Hippocampal formation (tissue), 2 donors: Measurements from ENCODE around the gene SLC25A39.
"Not testable (repeated sequence)": the region's sequence is repeated elsewhere in the genome, so short reads cannot be mapped to it uniquely, and the experiment has no call there.

Experiments used
- DNase-seq, 2 donors: peaks; one replicate each; lab custom pipeline; 2025; lab: John Stamatoyannopoulos, UW

The SLC25A39 gene

DNA sequence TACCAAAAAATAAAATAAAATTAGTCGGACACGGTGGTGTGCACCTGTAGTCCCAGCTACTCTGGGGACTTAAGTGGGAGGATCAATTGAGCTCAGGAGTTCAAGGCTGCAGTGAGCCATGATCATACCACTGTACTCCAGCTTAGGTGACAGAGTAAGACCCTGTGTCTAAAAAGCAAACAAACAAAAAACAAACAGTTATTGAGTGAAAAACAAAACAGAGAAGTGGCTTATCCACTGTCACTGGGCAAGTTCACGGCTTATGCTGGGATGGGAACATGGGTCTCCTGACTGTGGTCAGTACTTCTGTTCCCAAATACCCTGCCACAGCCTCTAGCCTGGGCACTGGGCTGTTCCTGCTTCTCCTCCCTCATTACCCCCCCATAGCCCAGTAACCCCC is 10.9 kb upstream of the SLC25A39 start:
- DNase-seq, result no peak

DNA sequence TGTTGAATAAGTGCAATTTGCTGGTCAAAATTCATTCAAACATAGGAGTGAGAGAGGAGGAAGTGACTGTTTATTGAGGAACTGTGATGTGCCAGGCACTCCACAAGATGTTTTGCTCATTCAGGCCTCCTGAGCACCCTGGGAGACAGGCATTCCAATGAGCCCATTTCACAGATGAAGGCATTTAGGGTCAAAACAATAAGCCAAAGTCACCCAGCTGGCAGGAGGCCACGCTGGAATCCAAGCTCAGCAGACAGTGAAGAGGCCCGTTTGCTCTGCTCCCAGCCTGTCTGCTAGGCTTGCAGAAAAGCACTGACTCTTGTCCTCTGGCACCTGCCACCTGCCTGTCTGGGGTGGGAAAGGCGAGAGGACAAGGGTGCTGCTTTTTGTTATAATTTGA is 10.1 kb upstream of the SLC25A39 start:
- DNase-seq, result no peak

DNA sequence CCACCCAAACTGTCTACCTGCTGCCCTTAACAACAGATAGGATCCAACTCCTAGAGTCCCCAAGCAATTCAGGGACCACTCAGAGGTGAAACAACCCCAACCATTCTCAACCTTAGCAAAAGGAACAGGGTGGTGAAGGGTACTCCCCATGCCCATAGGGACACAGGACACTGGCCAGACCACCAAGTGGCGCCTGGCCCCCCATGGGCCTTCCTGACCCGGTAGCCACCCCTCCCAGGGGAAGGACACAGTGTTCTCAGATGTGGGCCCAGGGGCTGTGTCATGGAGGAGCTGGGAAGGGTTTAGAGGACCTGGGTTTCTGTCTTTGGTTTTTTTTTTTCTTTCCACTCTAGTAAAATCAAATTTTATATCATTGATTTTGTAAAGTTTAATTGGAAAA is 9.7 kb upstream of the SLC25A39 start:
- DNase-seq, result no peak

DNA sequence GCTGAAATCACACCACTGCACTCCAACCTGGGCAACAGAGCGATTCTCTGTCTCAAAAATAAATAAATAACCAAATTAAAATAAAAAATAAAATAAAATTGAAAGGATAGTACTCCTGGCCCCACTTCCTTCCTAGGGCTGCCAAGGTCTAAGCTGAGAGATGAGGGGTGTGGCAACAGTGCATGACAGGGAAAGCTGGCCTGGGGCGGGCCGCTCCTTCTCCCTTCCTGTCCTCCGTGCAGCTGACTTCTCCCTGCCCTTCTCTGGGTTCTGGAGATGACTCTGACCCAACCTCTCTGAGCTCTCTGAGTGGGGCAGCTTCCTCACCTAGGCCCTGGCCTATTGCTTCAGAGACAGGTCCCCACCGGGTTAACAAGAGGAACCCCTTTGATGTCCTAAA is 8.7 kb upstream of the SLC25A39 start:
- no peak for DNase-seq

DNA sequence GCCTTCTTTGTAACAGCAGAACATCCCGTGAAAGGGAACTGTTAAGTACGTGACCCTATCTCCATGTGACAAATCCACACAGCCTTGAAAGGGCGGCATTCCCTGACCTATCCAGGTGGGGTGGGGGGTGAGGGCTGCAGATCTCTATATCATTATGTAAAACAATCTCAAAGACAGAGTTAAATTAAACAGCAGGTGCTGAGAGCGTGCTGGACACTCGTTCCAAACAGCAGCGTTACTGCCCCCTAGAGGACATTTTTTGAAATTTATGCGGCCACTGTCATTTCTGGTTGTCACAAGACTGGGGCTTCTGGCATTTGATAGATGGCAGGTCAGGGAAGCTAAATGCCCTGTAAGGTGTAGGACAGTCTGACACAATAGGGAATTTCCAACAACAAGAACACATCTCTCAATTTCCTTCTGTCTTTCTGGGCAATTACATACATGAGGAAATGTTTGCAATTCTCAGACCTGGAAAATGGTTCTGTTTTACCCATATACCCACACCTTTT is 6.7 kb upstream of the SLC25A39 start:
- DNase-seq, result peak; percentile 43 to 55

DNA sequence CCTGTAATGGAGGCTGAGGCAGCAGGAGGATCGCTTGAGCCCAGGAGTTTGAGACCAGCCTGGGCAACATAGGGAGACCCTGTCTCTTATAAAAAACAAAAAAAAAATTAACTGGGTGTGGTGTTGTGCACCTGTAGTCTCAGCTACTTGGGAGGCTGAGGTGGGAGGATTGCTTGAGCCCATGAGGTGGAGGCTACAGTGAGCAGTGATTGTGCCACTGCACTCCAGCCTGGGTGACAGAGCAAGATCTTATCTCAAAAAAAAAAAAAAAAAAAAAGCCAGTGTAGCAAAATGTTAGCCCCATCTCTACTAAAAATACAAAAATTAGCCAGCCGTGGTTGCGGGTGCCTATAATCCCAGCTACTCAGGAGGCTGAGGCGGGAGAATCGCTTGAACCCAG is 5.6 kb upstream of the SLC25A39 start:
- DNase-seq, result not testable (repeated sequence)

DNA sequence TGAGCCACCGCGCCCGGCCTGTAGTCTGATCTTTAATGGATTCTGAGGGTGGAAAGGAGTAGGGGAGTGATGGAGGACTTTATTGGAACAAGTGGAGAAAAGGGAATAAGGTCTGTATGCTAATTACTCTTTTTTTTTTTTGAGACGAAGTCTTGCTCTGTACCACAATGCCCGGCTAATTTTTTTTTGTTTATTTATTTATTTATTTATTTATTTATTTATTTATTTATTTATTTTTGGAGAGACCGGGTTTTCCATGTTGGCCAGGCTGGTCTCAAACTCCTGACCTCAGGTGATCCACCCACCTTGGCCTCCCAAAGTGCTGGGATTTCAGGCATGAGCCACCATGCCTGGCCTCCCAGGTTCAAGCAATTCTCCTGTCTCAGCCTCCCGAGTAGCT is 4.9 kb upstream of the SLC25A39 start:
- not testable (repeated sequence) for DNase-seq

DNA sequence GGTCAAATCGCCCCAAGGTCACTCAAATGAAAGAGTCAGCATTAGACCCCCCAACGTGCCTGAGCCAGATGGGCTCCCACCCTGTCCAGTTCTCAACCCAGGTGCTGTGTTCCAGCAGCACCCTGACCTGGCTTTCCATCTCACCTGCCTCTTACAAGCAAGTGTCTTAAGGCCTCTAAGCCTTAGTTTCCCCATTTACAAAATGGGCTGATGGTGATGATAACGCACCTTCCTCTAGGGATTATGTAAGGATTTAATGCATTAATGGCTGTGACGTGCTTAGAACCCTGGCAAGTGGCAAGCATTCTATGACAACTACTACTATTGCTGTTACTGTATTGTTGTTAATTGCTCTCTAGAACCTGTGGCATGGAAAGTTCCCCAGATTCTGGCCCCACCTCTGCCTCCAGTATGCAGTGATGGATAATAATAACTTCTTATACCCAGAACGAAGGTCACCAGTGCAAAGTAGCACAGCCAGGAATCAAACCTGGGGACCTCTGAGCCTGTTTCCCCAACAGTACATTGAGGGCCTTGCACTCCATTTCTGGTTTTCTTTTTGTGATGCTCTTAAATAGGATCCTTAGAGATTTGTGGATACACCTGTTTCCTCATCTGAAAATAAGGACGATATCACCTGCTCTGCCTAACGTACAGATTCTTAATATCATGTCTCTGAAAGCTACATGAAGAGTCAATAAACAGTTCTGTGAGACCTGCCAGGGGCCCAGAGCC is 3.3 kb upstream of the SLC25A39 start:
- DNase-seq, result no peak

DNA sequence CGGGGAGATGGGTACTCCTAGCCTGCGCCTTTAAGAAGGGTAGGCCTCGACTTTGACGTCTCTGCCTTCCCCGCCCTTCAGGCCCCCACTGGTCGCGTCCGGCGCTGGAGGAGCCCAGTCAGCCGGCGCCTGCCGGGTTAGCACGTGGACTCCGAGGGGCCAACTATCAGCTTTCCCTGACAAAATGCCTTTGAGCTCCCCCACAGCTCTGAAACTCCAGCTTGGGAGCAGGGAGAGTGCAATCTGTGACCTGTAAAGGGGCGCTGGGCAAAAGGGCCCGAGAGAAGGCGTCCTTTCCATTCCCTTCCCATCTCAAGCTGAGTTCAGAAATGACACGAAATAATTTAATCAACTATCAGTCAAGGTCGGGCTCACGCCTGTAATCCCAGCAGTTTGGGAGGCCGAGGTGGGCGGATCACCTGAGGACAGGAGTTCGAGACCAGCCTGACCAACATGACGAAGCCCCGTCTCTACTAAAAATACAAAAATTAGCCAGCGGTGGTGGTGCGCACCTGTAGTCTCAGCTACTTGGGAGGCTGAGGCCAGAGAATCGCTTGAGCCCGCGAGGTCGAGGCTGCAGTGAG is 2.3 kb upstream of the SLC25A39 start:
- peak; percentile 97 for DNase-seq

DNA sequence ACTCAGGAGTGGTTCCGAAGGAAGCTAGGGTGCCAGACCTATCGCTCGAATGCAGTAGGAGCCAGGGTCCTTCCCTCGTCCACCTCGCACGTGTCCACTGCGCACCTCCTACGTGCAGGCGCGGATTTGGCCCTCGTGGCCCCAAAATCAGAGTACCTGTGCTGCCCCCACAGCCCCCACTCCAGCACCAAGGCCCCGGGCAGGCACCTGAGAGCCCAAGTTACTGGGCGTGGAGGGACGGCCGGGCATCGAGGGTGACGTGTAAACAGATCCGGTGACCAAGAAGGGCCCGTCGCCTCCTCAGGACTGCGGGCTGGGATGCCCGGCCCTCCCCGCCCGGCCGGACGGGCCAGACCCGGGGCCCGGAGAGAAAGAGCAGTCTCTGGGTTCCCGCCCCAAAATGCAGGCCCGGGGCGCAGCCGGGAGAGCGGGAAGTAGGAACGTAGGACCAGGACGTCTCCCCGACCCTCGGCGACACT is 492 bp downstream of the SLC25A39 start:
- no peak for DNase-seq

DNA sequence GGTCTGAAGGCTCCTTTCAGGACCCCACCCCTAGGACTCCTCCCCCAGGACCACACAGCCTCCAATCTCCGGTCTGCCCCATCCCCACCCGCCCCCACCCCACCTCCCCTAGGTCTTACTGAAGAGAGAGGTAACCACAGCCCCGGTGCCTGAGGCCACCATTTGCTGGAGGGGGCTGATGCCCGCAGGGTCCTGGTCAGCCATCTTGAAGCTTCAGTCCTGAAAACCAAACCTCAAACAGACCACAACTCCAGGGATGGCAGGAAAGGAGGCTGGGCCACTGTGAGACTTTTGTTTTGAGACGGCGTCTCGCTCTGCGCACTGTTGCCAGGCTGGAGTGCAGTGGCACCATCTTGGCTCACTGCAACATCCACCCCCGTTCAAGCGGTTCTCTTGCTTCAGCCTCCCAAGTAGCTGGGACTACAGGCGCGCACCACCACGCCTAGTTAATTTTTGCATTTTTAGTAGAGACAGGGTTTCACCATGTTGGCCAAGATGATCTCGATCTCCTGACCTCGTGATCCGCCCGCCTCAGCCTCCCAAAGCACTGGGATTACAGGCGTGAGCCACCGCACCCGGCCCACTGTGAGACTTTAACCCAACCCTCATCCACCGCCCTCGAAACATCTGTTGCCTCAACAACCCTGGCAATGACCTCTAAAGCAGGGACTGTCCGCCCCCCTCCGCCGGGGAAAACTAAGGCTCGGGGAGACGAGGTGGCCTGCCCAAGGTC is 1.1 kb downstream of the SLC25A39 start:
- DNase-seq, result no peak

DNA sequence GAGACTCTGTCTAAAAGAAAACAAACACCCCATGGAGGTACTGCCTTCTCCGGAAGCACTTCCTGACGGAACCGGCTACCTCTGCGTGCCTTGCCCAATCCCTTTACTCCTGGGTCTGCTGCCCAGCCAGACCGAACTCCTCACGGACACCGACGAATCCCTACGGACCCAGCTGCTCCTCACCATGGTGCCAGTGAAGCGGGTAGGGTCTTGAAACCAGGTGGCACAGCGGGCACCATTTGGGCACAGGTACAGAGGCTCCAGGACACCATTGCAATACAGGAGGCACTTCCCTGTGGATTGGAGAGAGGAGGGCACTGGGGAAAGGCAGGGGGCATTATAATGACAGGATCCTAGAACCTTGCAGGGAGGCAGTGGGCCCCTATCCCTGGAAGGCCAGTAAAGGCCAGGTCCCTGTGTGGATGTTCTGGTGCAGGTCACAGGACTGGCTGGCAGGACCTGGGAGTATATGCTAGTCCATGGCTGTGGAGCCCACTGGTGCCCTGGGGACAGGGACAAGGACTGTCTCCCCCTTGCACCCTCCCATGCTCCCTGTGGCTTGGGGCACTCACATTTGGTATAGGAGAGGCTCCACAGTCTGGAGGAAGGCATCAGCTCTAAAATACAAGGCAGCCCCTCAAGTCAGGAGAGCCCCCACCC is 2.3 kb downstream of the SLC25A39 start:
- no peak for DNase-seq

DNA sequence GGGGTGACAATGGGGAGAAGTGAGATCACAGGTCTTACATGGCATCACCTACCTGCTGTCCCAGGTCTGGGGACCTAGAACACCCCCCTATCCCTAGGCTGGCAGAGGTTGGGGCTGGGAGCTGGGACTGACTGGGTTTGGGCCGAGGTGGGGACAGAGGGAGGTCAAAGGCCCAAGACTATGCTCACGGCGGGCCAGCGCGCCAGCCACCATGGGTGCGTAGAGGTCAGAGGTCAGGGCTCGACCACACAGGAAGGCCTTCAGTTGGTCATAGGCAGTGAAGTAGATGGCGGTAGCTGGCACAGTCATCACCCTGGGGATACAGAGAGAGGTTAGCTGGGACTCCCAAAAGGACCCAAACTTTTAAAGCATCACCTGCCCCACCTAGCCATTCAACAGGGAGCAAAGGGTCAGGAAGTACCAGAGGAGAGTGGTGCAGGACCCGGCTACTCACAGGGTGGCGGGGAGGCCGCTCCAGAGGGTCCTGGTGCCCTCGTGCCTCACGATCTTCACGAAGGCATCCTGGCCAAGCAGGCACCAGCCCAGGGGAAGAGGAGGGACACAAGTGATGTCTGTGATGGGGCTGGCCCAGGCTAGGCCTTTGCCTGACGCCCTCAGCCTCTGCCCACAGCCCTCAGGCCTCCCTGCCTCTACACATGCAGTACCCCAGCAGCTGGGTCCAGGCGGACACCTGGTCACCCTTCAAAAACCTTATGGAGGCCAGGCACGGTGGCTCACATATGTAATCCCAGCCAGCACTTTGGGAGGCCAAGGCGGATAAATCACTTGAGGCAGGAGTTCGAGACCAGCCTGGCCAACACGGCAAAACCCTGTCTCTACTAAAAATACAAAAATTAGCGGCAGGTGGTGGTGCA is 3.1 kb downstream of the SLC25A39 start:
- DNase-seq, result no peak

DNA sequence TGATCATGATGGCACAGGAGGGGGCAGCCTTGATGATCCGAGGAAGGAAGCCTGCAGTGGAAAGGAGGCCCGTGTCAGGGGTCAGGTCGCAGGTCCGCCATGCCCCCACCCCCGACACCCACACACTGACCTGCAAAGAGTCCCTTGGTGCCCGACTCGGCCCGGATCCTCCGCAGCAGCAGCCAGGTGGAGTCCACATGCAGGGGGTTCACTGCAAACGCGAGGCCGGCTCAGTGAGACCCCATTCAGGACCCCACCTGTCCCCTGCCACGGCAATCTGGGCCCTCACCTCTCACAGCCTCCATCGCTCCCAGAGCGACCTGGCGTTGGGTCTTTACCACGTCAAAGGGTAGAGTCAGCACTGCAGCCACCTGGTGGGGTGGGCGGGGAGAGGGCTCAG is 4.6 kb downstream of the SLC25A39 start:
- no peak for DNase-seq

DNA sequence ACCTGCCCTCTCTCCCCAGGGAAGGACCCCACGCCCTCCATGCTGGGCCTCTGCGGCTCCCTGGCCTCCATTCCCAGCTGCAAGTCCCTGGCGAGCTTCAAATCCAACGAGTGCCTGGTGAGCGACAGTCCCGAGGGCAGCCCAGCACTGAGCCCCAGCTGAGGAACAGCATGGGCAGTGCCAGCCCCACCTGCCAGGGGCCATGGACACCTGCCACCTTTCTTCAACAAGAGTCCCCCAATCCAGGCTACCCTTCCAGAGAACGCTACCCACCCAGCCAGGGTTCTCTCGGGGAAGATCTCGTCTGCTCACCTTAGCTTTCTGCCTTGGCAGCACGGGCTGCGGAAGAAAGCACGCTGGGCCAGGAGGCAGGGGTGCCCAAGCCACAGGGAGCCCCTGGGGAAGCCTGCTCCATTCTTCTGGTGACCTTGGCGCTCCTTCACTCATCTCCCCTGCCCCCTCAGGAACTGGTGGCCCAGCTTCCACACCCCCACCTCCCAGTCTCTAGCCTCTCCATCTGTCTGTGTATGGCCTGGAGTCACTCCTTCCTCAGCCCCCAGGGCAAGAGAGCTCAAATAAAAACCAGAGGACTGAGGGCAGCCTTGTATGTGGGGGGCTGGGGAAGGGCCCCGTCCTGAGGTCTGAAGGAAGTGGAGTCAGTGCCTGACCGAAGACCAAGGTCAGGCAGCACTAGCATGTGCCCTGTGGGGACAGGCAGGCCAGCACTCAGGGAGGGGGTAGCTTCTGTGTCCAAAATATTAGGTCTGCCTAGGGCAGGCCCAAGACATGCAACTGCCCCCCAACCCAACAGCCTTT is 6.3 kb downstream of the SLC25A39 start:
- DNase-seq, result no peak

DNA sequence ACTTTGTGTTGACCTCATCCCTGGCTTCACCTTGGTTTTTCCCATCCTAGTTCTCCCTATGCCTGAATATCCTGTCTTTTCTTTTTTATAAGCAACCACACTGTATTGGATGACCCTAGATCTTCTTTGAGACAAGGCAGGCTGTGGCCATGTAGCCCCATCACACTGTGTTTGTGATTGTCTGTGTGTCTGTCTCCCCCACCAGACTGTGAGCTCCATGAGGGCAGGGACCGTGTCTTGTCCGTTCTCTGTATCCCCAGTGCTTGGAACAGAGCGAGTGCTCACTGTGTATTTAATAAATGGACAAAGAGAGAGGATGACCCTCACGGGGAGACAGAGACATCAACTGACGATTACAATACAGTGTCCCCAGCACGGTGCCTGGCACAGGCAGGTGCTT is 7.1 kb downstream of the SLC25A39 start:
- DNase-seq, result no peak

DNA sequence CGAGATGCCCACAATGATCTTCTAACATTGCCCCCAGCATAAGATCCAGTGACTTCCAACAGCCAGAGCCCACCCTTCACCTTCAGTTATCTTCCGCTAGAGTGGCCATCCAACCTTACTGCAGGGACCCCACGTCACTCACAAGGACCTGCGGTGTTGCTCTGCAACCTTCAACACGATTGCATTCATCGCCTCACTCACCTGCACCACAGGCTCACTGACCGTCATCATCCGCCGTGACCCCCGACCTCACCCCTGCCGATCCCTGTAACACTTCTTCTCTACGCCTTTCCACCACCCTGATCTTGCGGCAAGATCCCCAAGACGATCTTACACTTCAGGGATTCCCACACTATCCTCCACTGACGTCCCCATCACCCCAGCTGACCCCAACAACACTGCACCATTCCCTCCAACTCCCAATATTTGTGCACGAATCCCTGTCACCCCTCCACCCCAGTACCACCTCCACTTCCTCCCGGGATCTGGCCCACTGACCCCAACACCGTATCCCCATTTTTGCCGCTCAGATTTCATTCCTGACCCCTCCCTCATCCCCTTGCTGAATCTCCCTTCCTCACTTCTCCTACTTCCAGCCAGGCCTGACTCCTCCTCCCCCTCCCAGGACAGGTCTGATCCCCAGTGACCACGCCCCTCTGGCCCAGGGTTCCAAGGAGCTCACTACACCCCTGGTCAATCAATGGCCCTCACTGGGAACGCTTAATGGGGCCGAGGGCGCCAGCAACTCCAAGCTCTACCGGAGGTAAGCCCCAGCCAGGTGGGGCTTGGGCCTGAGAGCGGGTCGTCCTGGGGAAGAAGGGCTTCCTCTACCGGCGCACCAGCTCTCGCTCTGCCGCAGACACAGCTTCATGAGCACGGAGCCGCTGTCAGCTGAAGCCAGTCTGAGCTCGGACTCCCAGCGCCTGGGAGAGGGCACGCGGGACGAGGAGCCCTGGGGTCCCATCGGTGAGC is 8.6 kb downstream of the SLC25A39 start:
- DNase-seq, result no peak

DNA sequence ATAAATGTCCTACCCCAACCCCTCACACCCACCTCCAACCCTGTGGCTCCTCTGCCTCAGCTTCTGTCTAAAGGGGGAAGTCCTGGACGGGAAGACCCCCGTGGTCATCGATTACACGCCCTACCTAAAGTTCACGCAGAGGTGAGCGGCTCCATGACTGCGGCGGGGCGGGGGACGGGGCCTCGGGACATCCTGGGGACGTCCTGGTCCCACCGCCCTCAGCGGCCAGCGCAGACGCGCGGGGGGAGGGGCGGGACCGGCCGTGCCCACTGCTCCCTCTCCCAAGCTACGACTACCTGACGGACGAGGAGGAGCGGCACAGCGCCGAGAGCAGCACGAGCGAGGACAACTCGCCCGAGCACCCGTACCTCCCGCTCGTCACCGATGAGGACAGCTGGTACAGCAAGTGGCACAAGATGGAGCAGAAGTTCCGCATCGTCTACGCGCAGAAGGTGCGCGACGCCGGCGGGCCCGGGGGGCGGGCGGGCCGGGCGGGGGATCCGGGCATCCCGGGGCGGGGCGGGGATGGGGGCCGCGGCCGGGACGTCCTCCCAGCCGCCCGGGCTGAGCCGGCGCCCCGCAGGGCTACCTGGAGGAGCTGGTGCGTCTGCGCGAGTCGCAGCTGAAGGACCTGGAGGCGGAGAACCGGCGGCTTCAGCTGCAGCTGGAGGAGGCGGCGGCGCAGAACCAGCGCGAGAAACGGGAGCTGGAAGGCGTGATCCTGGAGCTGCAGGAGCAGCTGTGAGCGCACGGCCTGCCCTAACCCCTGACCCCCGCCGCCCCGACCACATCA is 9.6 kb downstream of the SLC25A39 start:
- no peak for DNase-seq

DNA sequence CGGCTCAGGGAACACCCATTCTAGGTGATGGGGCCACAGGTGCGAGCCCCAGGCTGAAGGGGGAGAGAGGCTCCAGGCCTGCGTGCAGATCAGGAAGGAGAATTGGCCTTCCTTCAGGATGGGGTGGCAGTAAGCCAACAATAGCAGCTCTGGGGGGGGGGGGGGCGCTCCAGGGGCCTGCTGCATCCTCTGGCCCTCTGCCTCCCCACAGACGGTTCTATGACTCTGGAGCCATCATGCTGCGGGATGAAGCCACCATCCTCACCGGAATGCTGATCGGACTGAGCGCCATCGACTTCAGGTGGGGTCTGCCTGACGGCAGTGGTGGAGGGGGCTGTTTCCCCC is 10.1 kb downstream of the SLC25A39 start:
- DNase-seq, result no peak
